Pancreas (tissue), 10 donors: ENCODE measurements around the gene LRMDA. TPM values are rescaled to one million over a fixed set of nuclear protein-coding genes. Genes with fewer than 3 reads are reported as not detected.
A peak's percentile ranks its signal among the peaks of the same experiment; 100 is the strongest.
"Not testable (repeated sequence)": the region's sequence is repeated elsewhere in the genome, so short reads cannot be mapped to it uniquely, and the experiment has no call there.

Experiments
- ATAC-seq, 4 donors: fragments of 200-7000 bp; cut with Tn5 transposase; one replicate each; pipeline versions ENCODE4 v1.8.0 to v1.9.1; 2020; ENCODE audit warnings: mild to moderate bottlenecking in 4 of 4, moderate library complexity in 4 of 4
- DNase-seq, 6 donors: peaks; one replicate each; pipeline ENCODE4 v3.0.0-alpha.2; 2020
- FAIRE-seq: peaks from 2 replicates; lab custom pipeline; 2012; peaks lifted over from hg19 to GRCh38; lab: Jason Lieb, UNC
- H3K27ac ChIP-seq, 4 donors: fragments of 200-600 bp; sonication (generic); 1 replicate in 3 of 4; 2 replicates in 1 of 4; pipeline versions ENCODE4 v1.5.0 to v1.8.0; 2020
- H3K27me3 ChIP-seq, 4 donors: fragments of 200-600 bp; one replicate each; pipeline ENCODE4 v1.8.0; 2021
- H3K36me3 ChIP-seq, 3 donors: fragments of 200-600 bp; sonication (generic) in 1 of 3; one replicate each; pipeline versions ENCODE4 v1.5.0 to v1.8.0; 2020 to 2021
- H3K4me1 ChIP-seq, 3 donors: fragments of 200-600 bp; one replicate each; pipeline ENCODE4 v1.8.0; 2021
- H3K4me3 ChIP-seq, 4 donors: fragments of 200-600 bp; sonication (generic) in 2 of 4; one replicate each; pipeline versions ENCODE4 v1.5.0 to v1.8.0; 2020 to 2021
- H3K9me3 ChIP-seq, 4 donors: fragments of 200-600 bp; one replicate each; pipeline ENCODE4 v1.8.0; 2021
- WGBS, 2 donors: extraction: QIAGEN DNeasy Blood & Tissue Kit; methylation state at CpG; one replicate each; pipeline ENCODE4 v1.1.7; 2013; 5-methylcytosine and 5-hydroxymethylcytosine counted together
- intact Hi-C, 3 donors: fragments of 100-400 bp; cut with DNase I; formaldehyde crosslinking; loops; one replicate each; pipeline versions ENCODE4 v1.11.1 to v1.14.2; 2022
- polyA plus RNA-seq, 2 donors: library from polyadenylated mRNA; stranded (reverse); fragments of 200-250 nt; gene quantifications; one replicate each; pipeline ENCODE4 v1.2.3, GENCODE V29; 2013
- total RNA-seq, 6 donors: library from RNA; stranded (reverse); fragmentation: NEBNext Ultra II Directional in 4 of 6; extraction: Animal tissue kit (Norgen Biotek cat#: 25700) in 4 of 6; gene quantifications; one replicate each; pipeline versions ENCODE4 v1.2.1 to v1.2.4, GENCODE V29; 2021 to 2023
- TF ChIP-seq, protein P1 (sequence below), 4 donors: fragments of 200-600 bp; sonication (generic) in 3 of 4; IDR thresholded peaks; one replicate each; pipeline versions ENCODE4 v1.5.0 to v1.8.0; 2021; ENCODE audit warnings: antibody characterized with exemption in 4 of 4
- donor health status: healthy with polysubstance abuse.
- donor health status: DM: no; HTN: no; CAD: no; lungs with moderate emphysema.
- donor health status: DM: no; HTN: no; CAD: no.
- donor health status: control.
- donor health status: control.
- donor health status: Bipolar disorder and iron deficiency.
- donor health status: DM: yes; HTN: yes; CAD: no.
- donor health status: DM: no; HTN: no; CAD: no.
- donor health status: DM: no; HTN: no; CAD: no.
- donor health status: DM: yes; HTN: yes; CAD: no.

Gene LRMDA
- total and polyA plus RNA-seq, 8 donors, result 4.6 to 21.2 (median 13.4) TPM

DNA sequence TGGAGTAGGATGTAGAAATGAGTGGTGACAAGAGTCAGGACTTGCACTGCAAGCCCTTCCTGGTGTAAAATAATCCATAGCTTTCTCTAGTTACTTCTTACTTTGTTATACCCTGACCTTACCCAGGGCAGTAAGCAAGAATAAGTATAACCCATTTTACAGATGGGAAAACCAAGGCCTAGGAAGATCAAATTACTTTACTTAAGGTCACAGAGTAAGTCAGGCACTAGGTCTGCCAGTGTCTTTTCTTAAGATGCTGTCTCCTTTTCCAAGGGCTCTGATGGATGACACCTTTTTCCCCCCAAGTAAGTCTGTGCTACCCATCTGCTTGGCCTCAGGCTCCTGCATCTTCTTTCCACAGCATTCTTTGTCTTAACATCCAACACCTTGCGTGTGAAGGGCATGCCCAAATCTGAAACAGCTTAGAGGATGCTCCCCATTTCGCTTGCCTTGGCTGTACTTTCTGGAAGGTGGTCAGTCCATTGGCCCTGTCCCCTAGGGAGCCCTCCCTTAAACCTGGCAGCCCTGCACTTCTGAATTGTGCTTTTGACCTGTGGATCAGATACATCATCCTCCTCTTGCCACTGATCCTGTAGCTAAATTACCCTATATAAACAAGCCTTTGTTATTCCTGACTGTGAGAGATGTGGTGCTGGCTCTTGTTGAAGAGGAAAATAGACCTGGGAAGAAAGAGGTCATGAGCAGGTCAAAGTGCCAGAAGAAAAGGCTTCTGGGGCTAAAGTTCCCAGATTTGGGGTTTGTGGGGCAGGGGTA is 168.6 kb downstream of the LRMDA start:
- Histone ChIP-seq H3K4me3 (no peak overlapping the region), H3K27ac (no peak overlapping the region), H3K4me1 (peaks cover 0 to 6% (median 3%) of the 10 kb centered on the region in 3 donors), H3K36me3 (no peaks in the 10 kb centered on the region), H3K27me3 (no peaks in the 10 kb centered on the region), H3K9me3 (no peaks in the 10 kb centered on the region)
- FAIRE-seq (no peak), ATAC-seq (no peak), DNase-seq (no peak)
- TF ChIP-seq, protein P1, sequence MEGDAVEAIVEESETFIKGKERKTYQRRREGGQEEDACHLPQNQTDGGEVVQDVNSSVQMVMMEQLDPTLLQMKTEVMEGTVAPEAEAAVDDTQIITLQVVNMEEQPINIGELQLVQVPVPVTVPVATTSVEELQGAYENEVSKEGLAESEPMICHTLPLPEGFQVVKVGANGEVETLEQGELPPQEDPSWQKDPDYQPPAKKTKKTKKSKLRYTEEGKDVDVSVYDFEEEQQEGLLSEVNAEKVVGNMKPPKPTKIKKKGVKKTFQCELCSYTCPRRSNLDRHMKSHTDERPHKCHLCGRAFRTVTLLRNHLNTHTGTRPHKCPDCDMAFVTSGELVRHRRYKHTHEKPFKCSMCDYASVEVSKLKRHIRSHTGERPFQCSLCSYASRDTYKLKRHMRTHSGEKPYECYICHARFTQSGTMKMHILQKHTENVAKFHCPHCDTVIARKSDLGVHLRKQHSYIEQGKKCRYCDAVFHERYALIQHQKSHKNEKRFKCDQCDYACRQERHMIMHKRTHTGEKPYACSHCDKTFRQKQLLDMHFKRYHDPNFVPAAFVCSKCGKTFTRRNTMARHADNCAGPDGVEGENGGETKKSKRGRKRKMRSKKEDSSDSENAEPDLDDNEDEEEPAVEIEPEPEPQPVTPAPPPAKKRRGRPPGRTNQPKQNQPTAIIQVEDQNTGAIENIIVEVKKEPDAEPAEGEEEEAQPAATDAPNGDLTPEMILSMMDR (IDR thresholded peaks at IDR 0.05), result no peak
- intact Hi-C loops, result no loop called here
- WGBS, 2 donors, result 95 to 99% methylated on average over 2 of the region's 2 CpGs

DNA sequence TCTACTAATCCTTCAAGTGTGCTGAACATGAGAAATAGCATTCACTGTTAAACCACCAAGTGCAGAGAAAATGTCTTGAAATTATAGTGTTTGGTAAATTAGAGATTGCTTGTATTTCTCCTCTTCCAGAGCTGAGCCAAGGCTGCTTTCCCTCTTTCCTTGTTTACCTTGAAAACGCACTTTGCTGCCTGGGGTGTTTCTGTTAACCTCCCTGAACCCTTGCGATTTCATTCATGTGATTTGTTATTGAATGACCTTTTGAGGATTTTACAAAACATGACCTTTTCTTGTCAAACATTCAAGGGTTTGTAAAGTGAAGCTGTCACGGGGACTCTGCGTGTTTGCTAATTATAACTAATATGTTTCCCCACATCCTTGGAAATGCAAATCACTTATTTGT is 169.4 kb downstream of the LRMDA start:
- H3K4me3 ChIP-seq, result no peak overlapping the region
- H3K4me1 ChIP-seq, result peaks cover 3 to 13% (median 5%) of the 10 kb centered on the region in 3 donors
- WGBS, 2 donors, result 36 to 44% methylated on average over 4 of the region's 4 CpGs
- ATAC-seq, result no peak
- FAIRE-seq, result no peak
- no peaks in the 10 kb centered on the region for H3K27me3 ChIP-seq
- H3K36me3 ChIP-seq, result no peaks in the 10 kb centered on the region
- TF ChIP-seq, protein P1 (IDR thresholded peaks at IDR 0.05), result no peak
- no peak overlapping the region for H3K27ac ChIP-seq
- no peaks in the 10 kb centered on the region for H3K9me3 ChIP-seq
- intact Hi-C loops, result no loop called here
- no peak for DNase-seq

DNA sequence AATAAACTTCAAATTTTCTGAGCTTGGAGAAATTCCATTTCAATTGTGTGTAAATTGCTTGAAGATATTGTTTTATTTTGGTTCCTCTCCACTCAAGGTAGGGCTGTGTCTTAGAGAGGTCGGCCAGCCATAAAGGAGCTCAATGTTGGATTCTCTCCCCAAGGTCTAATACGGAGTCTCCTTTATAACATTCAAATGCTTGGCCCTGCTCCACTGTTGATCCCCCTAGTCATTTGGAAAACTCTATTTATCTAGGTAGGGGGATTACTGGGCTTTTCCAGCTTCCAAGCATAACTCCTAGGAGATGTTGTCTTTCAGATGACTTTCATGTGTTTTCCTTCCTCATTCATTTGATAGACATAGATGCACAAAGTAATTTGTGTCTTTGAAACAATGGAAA is 170.9 kb downstream of the LRMDA start:
- Histone ChIP-seq H3K4me3 (no peak overlapping the region), H3K27ac (no peak overlapping the region), H3K4me1 (peaks cover 5 to 26% (median 9%) of the 10 kb centered on the region in 3 donors), H3K9me3 (no peaks in the 10 kb centered on the region), H3K27me3 (no peaks in the 10 kb centered on the region), H3K36me3 (no peaks in the 10 kb centered on the region)
- DNase-seq (no peak), ATAC-seq (no peak), FAIRE-seq (no peak)
- WGBS, 2 donors, result 90 to 97% methylated on average over 2 of the region's 2 CpGs
- TF ChIP-seq, protein P1 (IDR thresholded peaks at IDR 0.05), result no peak
- intact Hi-C loops, result no loop called here

DNA sequence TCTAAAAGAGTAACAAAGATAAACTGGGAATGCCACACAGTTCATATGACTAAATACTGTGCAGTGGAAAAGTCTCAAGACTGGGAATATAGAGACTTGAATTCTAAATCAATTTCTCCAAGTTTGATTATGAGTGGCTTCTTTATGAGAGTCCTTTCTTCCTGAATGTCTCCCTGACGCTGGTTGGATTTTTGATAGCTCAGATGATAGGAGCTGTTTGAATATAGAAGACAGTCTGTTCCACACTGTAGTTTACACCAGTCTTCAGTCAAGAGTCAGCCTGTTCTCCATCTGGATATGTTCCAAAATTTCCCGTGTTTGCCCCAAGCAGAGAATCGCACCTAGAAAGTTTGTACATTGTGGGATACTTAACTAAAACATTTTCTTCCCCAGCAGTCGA is 173.7 kb downstream of the LRMDA start:
- no peaks in the 10 kb centered on the region for H3K27me3 ChIP-seq
- no peaks in the 10 kb centered on the region for H3K36me3 ChIP-seq
- ATAC-seq, result peak in 1 of 4 donors; percentile 37
- 32 to 33% methylated on average over 4 of the region's 4 CpGs for WGBS, 2 donors
- H3K27ac ChIP-seq, result no peak overlapping the region
- peaks cover 5 to 26% (median 6%) of the 10 kb centered on the region in 3 donors for H3K4me1 ChIP-seq
- H3K4me3 ChIP-seq, result no peak overlapping the region
- TF ChIP-seq, protein P1 (IDR thresholded peaks at IDR 0.05), result no peak
- DNase-seq, result no peak
- no peak for FAIRE-seq
- intact Hi-C loops, result no loop called here
- no peaks in the 10 kb centered on the region for H3K9me3 ChIP-seq

DNA sequence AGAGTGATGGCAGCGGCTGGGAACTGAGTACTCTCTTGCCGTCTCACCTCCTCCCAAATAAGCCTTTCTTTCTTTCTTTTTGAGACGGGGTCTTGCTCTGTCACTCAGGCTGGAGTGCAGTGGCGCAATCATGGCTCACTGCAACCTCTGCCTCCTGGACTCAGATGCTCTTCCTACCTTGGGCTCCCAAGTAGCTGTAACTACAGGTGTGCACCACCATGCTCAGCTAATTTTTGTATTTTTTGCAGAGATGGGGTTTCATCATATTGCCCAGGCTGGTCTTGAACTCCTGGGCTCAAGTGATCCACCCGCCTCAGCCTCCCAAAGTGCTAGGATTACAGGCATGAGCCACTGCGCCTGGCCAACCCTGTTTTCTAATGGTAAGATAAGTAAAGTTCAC is 174.4 kb downstream of the LRMDA start:
- H3K9me3 ChIP-seq, DNase-seq, FAIRE-seq, H3K36me3 ChIP-seq, intact Hi-C loops, H3K27me3 ChIP-seq: not testable (repeated sequence)
- Histone ChIP-seq H3K27ac (peak overlapping the region in 2 of 4 donors; percentile 62 to 66), H3K4me3 (peak overlapping the region in 1 of 4 donors; percentile 15), H3K4me1 (peaks cover 5 to 22% (median 6%) of the 10 kb centered on the region in 3 donors)
- WGBS, 2 donors, result 74 to 91% methylated on average over 6 of the region's 6 CpGs
- peak in 1 of 4 donors; percentile 39 for ATAC-seq
